GM12878 (cell line): ENCODE data around the gene ZBED5. TPM values are rescaled to one million over a fixed set of nuclear protein-coding genes. Genes with fewer than 3 reads are reported as not detected.

Experiments
- CEBPB ChIP-seq, 2 experiments: fragments of 150-350 bp in 1 of 2; IDR thresholded peaks; 2 replicates each; pipeline ENCODE4 v1.6.1; 2012 to 2014; ENCODE audit warnings: low read depth in 2 of 2, low read length in 2 of 2, borderline replicate concordance in 1 of 2, inconsistent platforms in 1 of 2
- CUX1 ChIP-seq: IDR thresholded peaks from 2 replicates; pipeline ENCODE4 v1.6.1; 2012; ENCODE audit warnings: improper control_type of control experiment, low read depth, low read length; ENCODE audit not compliant: insufficient replicate concordance
- E2F8 ChIP-seq: fragments of 450-650 bp; IDR thresholded peaks from 2 replicates; pipeline ENCODE4 v1.6.1; 2018; ENCODE audit warnings: mild to moderate bottlenecking, low read depth, moderate library complexity; ENCODE audit not compliant: partially characterized antibody
- ELK1 ChIP-seq: IDR thresholded peaks from 2 replicates; pipeline ENCODE4 v1.6.1; 2012; ENCODE audit warnings: low read depth, low read length, improper control_type of control experiment
- ETV6 ChIP-seq, 2 experiments: fragments of 450-650 bp in 1 of 2; IDR thresholded peaks in 1 of 2; conservative IDR thresholded peaks in 1 of 2; 2 replicates each; pipeline ENCODE4 v1.6.1; 2014; ENCODE audit warnings: antibody characterized with exemption in 1 of 2, borderline replicate concordance in 1 of 2, low read depth in 1 of 2, mild to moderate bottlenecking in 1 of 2, moderate library complexity in 1 of 2
- HSF1 ChIP-seq: fragments of 150-350 bp; IDR thresholded peaks from 2 replicates; pipeline ENCODE4 v1.6.1; 2014; ENCODE audit warnings: mild to moderate bottlenecking, low read depth, low read length
- KAT2A ChIP-seq: conservative IDR thresholded peaks from 2 replicates; pipeline ENCODE4 v1.6.1; 2011; ENCODE audit warnings: low read depth, low read length; ENCODE audit not compliant: control insufficient read depth
- MXI1 ChIP-seq: fragments of 150-350 bp; IDR thresholded peaks from 2 replicates; pipeline ENCODE4 v1.6.1; 2011; ENCODE audit warnings: low read depth, mild to moderate bottlenecking, inconsistent platforms, low read length, improper control_type of control experiment
- NFIC ChIP-seq: IDR thresholded peaks from 2 replicates; pipeline ENCODE4 v1.6.1; 2012; ENCODE audit warnings: low read depth, mild to moderate bottlenecking, inconsistent platforms, low read length, moderate library complexity
- NR2F1 ChIP-seq: fragments of 450-650 bp; conservative IDR thresholded peaks from 2 replicates; pipeline ENCODE4 v1.6.1; 2017; ENCODE audit warnings: mild to moderate bottlenecking
- PML ChIP-seq: IDR thresholded peaks from 2 replicates; pipeline ENCODE4 v1.6.1; 2012; ENCODE audit warnings: low read length, inconsistent platforms
- POLR2AphosphoS2 ChIP-seq: IDR thresholded peaks from 2 replicates; pipeline ENCODE4 v1.6.1; 2011; ENCODE audit warnings: low read depth, mild to moderate bottlenecking, low read length, improper control_type of control experiment, moderate library complexity
- RCOR1 ChIP-seq: conservative IDR thresholded peaks from 2 replicates; pipeline ENCODE4 v1.6.1; 2012; ENCODE audit warnings: low read depth, low read length, improper control_type of control experiment
- TCF3 ChIP-seq: IDR thresholded peaks from 2 replicates; pipeline ENCODE4 v1.6.1; 2012; ENCODE audit warnings: low read depth, mild to moderate bottlenecking, low read length, borderline replicate concordance; ENCODE audit not compliant: insufficient read depth
- USF1 ChIP-seq: IDR thresholded peaks from 2 replicates; pipeline ENCODE4 v1.6.1; 2011; ENCODE audit warnings: borderline replicate concordance, low read depth, mild to moderate bottlenecking, moderate library complexity, mixed read lengths, low read length; ENCODE audit not compliant: insufficient read depth; ENCODE audit errors: extremely low read length
- YBX1 ChIP-seq: fragments of 450-650 bp; IDR thresholded peaks from 2 replicates; pipeline ENCODE4 v1.6.1; 2016; ENCODE audit warnings: antibody characterized with exemption
- polyA plus RNA-seq, 11 experiments: library from polyadenylated mRNA; depleted of rRNA in 4 of 11; unstranded in 6 of 11; stranded (reverse) in 5 of 11; fragments of >200 nt; fragmentation: Nextera tagmentation in 4 of 11; fragmentation: Illumina TruSeq in 1 of 11; extraction: Ambion mirVana in 4 of 11; extraction: Trizol in 1 of 11; gene quantifications; 1 replicate in 1 of 11; 2 replicates in 10 of 11; pipeline versions ENCODE4 v1.2.1 to v1.2.3, GENCODE V29; 2011 to 2016; ENCODE audit warnings: inconsistent platforms in 2 of 11, missing spikeins in 2 of 11, low read depth in 1 of 11
- total RNA-seq, 4 experiments: library from RNA; depleted of rRNA in 3 of 4; stranded (reverse); fragments of >200 nt in 3 of 4; fragmentation: Illumina TruSeq in 1 of 4; extraction: Trizol in 1 of 4; gene quantifications; 2 replicates each; pipeline versions ENCODE4 v1.2.1 to v1.2.3, GENCODE V29; 2013 to 2021

ZBED5 gene
- total and polyA plus RNA-seq, 10 of the 15 experiments (the other 5 are each of a cell fraction or from before 2014, with no cell fraction given) = 27.3 to 86.8 (median 37.6) TPM

GRCh38 chr11:10857709-10858438, at the start of gene ZBED5 (continued):
- TF ChIP-seq E2F8 = no peak
- peak; percentile 14 for TF ChIP-seq MXI1
- TF ChIP-seq YBX1 = no peak
- no peak for TF ChIP-seq CEBPB (IDR thresholded peaks at IDR 0.05; ENCODE audit: borderline replicate concordance in 1 of 2, low read depth in 2 of 2, low read length in 2 of 2)
- 0 out of 2 replicates have a peak, but pooled peaks have one; percentile 8 for TF ChIP-seq ELK1
- TF ChIP-seq CUX1 = no peak
- TF ChIP-seq NR2F1 = 0 out of 2 replicates have a peak, but pooled peaks have one; percentile 33
- TF ChIP-seq ETV6 (conservative IDR thresholded peaks at IDR 0.05 in 1 of 2, IDR thresholded peaks at IDR 0.05 in 1 of 2; ENCODE audit: borderline replicate concordance in 1 of 2, low read depth in 1 of 2) = 0 out of 4 replicates have a peak, but pooled peaks of 1 of the 2 experiments have one; percentile 42
- peak; percentile 43; the same call in 1 of the 2 replicates for TF ChIP-seq NFIC
- TF ChIP-seq POLR2AphosphoS2 = 0 out of 2 replicates have a peak, but pooled peaks have one; percentile 43
- peak; percentile 68; the same call in 1 of the 2 replicates for TF ChIP-seq RCOR1
- no peak for TF ChIP-seq HSF1
- peak; percentile 87 for TF ChIP-seq PML
- no peak for TF ChIP-seq USF1
- TF ChIP-seq KAT2A = no peak
- TF ChIP-seq TCF3 = 0 out of 2 replicates have a peak, but pooled peaks have one; percentile 47
